HG03342 (cell line): Measurements from ENCODE around the gene ABHD16B.
"Not testable (repeated sequence)": the region's sequence is repeated elsewhere in the genome, so short reads cannot be mapped to it uniquely, and the experiment has no call there.

Experiments
- ATAC-seq: cut with Tn5 transposase; IDR thresholded peaks from one replicate; pipeline ENCODE4 v1.9.1; 2021; ENCODE audit warnings: mild to moderate bottlenecking, moderate library complexity; ENCODE audit not compliant: unreplicated experiment

The ABHD16B gene

DNA sequence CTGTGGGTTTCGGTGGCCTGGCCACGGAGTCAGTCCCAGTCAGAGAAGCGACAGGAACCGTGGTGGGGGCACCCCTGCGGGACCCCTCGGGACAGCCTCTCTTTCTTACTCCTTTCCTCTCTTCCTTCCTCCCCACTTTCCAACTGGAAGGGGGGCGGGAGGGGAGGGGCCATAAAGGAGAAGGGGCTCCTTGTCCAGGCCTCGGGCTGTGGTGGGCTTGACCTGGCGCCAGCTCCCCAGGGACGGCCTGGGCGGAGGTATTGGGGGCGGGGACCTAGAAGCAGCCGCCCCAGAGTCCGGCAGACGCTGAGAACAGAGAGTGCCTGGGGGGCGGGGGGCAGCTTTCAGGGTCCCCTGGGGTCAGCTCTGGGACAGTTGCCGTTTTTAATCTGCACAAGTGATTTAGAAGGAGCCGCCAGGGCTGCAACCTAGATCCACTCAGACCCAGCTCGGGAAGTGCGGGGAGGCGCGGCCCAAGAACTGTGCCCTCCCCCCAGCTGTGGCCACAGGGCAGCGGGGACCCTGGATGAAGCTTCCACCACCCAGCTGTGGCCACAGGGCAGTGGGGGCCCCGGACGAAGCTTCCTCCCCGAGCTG, 6.4 kb upstream of the ABHD16B start:
- no peak for ATAC-seq

DNA sequence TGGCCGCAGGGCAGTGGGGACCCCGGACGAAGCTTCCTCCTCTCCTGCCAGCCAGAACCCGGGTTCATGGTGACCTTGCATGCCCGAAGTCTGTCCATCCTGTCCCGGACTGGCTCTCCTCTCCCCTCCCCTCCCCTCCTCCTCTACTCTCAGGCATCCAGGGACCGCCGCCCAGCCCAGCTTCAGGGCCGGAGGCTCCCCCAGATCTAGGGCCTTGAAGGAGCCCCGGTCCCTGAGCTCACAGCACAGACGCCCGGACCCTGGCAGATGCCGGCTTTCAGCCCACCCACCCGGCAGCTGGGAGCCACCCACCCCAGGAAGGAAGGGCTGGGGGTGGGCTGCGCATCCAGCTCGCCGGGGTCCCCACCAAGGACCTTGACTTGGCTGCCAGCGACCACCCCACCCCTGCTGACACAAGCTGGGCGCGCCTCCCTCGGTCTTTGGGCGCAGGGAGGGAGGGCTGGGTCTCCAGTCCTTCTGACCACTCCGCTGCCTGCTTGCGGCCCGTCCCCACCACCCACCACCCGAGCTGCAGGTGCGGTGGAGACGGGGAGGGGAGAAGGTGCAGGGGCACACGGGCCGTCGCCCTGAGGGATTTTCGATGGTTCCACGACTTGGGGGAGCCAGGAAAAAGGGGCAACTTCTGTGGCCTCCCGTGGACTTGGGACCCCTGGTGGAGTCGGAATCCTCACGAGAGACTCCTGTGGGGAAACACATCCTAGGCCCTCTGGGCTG, 5.8 kb upstream of the ABHD16B start:
- ATAC-seq = no peak

DNA sequence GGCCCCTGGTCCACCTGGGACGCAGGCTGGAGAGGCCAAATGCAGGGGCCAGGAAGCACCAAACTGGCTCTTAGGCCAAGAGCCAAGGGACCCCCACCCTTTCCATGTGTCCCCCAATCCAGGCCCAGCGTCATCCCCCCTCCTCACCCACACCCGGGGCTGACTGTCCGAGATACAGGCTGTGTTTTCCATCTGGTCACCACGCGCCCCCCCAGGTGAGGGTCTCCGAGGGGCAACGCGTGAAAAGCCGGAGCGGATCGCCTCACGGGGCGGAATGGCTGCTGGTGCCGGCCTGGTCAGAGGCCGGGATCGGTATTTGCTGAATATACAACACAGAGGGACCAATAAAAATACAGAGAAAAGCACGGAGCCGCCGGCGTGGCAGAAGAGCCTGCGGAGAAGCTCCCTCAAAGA, 5.2 kb upstream of the ABHD16B start:
- no peak for ATAC-seq

DNA sequence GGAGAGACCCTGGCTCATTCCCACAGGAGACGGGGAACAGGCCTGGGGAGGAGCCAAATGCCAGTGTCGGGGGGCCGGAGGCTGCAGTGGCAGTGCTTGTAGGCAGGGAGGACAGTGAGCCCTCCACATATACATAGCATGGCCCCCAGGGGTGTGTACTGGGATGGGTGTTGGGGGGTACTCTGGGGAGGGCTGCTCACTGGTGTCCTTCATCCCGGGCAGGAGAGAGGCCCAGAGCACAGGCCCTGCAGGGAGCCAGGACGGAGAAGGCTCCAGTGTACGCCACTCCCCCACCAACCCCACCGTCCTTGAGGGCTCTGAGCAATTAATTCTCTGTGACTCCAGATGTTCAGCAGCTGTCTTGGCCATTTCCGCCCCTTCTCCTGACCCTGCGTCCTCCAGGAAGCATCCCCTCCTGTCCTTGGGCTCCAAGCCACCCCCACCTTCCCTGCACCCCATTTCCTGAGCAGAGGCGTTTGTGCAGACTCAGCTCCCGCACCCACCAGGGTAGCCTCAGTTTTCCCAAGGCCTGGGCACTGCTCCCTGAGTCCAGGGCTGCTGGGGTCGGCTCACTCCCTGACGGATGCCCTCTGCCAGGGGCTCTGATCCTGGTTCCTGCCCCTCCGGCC, 3.4 kb upstream of the ABHD16B start:
- ATAC-seq = no peak

DNA sequence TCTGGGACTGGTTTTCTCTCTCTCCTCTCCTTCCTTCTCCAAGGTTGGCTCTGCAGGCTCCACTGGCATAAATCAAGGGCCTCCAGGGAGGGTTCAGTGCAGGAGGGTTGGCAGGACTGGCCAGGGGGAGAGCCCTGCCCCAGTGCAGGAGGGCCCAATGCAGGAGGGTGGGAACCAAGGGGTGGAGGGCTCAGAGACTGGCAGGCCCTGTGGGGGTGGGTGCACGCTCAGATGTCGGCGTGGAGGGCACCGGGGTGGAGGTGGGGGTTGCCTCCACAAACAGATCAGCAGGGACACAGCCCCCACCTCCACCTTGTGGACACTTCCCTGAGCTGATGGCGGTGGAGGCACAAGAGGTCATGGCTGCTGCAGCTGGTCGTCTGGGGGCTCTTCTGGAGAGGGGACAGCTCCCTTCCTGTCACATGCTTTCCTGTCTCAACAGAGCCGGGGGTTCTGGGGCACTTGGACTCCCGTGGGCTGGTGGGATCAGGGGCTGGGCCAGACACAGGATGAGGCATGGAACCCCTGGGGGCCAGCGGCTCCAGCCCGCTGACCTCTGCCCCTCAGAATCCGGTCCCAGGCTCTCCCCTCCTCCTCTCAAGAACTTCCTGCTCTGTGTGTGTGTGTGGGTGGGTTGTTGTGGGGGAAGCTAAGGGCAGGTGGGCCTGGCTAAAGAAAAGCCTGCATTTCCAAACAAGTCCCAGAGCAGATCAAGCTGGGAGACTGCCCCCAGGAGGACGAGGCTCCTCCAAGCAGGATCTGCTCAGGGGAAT, 2.7 kb upstream of the ABHD16B start:
- ATAC-seq = no peak

DNA sequence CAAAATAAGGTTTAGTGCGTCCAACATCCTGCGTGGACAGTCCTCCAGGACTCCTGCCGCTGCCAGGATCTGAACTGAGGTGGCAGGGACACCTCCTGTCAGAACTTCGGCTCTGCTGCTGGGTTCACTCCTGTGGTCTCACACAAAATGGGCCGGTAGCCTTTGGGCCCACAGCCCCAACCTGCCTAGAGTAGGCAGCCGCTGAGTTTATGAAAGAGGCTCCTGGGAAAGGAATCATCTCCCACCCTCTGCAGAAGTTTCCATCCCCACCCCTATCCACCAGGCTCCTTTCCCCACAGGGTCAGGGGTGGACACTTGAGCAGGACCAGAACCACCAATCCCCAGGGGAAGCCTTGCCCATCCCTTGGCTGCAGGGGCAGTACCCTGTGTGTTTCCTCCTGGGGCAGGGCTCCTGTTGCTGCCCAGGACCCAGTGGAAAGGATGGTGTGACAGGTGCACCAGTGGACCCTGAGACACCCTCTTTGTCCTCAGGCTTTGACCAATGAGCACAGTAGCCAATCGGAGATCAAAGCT, 2.1 kb upstream of the ABHD16B start:
- ATAC-seq = no peak

DNA sequence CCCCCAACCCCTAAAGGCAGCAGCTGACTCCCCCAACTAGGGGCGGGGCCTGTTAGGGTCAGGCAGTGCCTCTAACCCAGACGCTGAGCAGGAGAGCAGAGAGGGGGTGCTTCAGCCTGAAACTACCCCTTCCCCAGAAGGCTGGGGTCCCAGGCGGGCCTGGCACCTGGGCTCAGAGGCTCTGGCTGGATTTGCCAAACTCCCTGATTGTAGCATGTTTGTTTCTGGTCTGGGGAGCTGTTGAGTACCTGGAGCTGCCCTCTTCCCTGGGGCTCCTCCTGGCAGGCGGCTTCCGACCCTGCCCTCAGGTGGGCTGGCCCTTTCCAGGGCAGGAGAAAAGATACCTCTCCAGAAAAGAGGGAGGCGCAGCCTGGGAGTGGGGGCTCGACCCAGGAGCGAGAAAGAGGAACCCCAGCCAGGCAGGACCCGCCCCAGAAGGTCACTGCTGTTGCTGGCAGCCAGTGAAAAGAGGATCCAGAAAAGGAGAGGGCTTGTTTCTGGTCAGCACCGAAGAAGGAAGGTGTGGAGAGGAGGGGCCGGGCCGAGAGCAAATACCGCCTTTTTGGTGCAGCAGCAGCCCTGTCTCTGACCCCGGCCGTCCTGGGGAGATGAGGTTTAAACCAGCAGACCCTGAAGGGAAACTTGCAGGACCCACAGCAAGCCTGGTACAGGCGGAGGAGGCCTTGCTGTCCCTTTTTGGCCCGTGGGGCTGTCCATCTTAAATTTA, 810 bp upstream of the ABHD16B start:
- no peak for ATAC-seq

DNA sequence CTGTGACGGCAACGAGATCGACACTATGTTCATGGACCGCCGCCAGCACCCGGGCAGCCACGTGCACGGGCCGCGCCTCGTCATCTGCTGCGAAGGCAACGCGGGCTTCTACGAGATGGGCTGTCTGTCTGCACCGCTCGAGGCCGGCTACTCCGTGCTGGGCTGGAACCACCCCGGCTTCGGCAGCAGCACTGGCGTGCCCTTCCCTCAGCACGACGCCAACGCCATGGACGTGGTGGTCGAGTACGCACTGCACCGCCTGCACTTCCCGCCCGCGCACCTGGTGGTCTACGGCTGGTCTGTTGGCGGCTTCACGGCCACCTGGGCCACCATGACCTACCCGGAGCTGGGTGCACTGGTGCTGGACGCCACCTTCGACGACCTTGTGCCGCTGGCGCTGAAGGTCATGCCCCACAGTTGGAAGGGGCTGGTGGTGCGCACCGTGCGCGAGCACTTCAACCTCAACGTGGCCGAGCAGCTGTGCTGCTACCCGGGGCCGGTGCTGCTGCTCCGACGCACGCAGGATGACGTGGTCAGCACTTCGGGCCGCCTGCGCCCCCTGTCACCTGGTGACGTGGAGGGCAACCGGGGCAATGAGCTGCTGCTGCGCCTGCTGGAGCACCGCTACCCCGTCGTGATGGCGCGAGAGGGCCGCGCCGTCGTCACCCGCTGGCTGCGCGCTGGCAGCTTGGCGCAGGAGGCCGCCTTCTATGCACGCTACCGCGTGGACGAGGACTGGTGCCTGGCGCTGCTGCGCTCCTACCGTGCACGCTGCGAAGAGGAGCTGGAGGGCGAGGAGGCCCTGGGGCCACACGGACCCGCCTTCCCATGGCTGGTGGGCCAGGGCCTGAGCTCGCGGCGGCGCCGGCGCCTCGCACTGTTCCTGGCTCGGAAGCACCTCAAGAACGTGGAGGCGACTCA, 943 bp downstream of the ABHD16B start:
- ATAC-seq = no peak

DNA sequence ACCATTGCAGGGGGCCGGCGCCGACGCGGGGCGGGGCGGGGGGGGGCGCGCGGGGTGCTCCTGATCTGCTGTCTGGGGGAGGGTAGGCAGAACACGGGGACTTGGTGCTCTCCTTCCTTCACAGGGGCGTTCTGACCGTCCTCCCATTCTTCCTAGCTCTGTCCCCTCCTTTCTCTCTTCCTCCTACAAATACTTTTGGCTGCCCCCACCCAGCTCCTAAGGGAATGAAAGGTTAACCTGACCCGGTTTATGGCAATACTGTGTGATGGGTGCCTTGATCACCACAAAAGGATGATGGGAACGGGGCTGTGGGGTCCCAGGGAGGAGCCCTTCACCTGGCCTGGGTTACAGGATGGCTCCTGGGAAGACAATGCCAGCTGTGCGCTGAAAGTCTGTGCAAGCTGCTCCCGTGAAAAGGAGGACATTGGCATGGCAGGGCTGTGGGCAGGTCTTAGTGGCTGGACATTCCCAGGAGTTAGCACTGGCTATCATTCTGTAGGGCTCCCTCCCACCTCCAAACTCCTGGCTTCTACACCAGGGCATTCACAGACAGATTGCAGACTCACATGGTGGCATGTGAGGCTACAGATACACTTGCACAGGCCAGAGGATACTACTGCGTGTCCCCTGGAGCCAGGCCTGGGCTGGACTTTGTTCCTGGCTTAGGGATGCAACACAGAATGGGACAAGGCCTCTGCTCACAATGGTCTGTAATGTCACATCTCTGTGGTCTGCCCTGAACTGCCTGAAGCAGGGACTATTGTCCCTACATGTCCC, 1.9 kb downstream of the ABHD16B start:
- ATAC-seq = no peak

DNA sequence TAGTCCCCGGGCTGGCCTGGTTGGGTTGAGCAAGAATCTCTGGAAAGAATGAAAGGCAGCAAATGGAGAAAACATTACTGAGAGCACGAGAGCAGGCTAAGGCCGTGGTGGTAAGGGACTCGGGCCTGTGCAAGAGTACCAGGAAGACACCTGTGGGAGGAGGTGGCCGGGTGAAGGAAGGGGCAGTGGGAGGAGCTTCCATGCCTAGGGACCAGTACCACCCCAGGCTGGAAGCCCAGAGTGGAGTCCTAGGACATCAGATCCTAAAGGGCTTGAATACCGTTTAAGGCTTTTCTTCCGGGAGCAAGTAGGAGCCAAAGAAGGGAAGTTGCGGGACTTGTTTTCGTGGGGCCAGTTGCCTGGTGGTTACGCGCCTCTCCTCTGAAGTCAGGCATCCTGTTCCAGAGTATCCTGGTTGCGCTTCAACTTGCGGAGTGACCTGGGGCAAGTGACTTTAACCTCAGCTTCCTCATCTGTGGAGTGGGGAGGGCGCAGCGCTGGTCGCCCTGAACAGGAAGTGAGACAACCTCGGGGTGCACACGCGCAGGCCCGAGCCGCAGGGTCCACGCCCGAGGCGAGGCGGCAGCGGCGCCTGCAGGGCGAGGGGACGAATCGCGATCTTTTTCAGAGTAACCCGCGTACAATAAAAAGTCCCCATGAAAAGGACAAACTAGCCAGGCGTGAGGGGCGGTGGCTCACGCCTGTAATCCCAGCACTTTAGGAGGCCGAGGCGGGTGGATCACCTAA, 2.7 kb downstream of the ABHD16B start:
- ATAC-seq = peak; percentile 64

DNA sequence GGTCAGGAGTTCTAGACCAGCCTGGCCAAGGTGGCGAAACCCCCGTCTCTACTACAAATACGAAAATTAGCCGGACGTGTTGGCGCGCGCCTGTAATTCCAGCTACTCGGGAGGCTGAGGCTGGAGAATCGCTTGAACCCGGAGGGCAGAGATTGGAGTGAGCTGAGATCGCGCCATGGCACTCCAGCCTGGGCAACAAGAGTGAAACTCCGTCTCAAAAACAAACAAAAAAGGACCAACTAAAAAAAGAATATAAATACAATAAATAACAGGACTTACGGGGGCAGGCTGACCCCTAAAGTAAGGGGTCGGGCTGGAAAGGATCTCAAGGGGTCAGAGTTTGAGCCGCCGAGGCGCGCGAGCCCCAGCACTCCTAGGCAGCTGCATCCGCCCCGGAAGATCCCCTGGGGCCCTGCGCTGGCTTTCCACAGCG, 3.3 kb downstream of the ABHD16B start:
- ATAC-seq = no peak

DNA sequence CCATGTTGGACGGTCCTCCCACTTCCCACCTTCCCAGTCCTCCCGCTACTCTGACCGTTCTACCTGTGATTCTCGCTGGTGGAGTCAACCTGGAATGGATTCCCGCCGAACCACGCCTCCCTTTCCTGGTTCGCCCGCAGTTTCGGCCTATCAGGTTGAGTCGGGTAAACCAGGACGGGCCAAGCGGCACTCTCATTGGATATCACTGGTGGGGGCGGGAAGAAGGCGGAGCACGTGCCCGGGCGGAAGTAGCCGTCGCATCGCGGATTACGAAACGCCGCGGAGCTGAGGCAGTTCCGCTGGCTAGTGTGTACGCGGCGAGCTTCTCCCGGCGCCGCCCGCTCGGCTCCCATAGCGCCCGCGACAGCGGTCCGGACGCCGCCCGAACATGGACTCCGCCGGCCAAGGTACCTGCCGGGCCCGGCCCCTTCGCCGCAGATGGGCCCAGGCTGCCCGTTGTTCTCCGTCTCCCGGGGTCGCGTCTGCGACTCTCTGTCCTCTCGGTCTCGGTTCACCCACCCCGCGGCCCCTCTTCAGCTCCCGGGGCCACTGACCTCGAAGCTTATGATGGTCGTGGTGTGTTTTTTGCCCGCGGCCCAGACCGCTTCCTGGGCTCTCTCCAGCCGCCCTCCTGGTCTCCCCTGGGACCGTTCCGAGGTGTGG, 3.8 kb downstream of the ABHD16B start, which contains the start of gene TPD52L2:
TPD52L2 (plus strand) TSS at position 293 of the 663 bp plus-strand sequence; CDS start at position 389, 96 bp downstream.
- peak; percentile 70 for ATAC-seq

DNA sequence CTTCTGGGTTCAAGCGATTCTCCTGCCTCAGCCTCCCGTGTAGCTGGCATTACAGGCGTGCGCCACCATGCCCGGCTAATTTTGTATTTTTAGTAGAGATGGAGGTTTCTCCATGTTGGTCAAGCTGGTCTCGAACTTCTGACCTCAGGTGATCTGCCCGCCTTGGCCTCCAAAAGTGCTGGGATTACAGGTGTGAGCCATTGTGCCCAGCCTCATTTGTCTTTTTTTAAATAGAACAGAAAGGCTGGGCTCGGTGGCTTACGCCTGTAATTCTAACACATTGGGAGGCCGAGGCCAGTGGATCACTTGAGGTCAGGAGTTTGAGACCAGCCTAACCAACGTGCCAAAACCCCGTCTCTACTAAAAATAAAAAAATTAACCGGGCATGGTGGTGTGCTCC, 5.7 kb downstream of the ABHD16B start:
- ATAC-seq = not testable (repeated sequence)

DNA sequence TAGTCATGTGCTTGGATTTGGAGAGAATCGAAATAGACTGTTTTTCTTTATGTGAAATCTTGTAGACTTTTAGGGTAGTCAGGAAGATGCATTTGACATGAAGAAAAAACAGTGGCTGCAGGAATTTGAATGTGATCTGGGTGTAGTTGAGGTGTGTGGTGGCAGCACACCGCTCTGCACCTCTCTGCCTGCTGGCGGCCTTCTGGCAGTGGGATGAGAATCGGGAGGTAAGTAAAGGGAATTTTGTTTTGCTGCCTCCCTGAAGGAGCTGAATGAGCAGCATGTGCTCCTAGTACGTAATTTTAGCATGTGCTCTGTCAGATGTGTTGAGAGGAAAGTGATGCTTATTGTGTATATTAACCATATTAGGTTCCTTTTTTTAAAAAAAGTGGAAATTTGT, 7.0 kb downstream of the ABHD16B start:
- no peak for ATAC-seq

DNA sequence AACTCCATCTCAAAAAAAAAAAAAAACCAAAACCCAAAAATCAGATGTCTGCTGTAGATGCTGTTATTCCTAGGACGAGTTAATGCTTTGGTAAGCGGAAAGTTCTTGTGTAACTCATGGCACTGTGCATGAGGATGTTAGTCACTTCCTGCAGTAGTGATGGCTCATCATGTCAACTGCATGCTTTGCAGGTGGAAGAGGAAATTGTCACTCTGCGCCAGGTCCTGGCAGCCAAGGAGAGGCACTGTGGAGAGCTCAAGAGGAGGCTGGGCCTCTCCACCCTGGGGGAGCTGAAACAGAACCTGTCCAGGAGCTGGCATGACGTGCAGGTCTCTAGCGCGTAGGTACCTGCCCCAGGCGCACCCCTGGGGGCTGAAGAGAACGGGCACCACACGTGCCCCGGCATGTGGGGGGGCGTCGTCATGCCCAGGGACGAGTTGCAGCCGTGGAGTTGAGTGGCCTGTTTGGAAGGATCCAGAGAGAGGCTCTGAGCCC, 12.2 kb downstream of the ABHD16B start:
- ATAC-seq = no peak

DNA sequence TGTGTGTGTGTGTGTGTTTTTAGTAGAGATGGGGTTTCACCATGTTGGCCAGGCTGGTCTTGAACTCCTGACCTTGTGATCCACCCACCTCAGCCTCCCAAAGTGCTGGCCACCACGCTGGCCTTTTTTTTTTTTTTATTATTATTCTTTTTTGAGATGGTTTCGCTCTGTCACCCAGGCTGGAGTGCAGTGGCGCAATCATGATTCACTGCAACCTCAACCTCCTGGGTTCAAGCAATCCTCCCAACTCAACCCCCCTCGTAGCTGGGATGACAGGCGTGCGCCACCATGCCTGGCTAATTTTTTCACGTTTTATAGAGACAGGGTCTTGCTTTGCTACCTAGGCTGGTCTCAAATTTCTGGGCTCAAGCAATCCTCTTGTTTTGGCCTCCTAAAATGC, 12.9 kb downstream of the ABHD16B start:
- not testable (repeated sequence) for ATAC-seq

DNA sequence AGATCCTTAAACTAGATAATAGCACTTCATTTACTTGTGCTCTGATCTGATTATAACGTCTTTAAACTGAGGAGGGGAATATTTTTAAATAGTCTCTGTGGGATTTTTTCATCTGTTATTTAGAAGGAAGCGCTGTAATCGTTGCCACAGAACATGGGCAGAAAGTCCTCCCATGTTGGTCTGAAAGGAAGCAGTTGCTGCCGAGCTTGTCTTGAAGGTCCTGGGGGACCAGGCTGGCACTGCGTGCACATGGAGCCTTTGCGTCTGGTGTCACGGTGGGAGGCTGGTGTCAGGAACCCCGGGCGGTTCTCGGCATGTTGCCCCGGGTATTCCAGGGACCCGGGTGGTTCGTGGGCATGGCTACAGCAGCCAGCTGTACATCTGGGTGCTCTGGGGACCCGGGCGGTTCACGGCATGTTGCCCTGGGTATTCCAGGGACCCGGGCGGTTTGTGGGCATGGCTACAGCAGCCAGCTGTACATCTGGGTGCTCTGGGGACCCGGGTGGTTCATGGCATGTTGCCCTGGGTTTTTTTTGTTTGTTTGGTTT, 15.3 kb downstream of the ABHD16B start:
- no peak for ATAC-seq
